Measurements from ENCODE around the gene STK11IP. TPM values are rescaled to one million over a fixed set of nuclear protein-coding genes. Genes with fewer than 3 reads are reported as not detected.
A peak's percentile ranks its signal among the peaks of the same experiment; 100 is the strongest.

The STK11IP gene
- total and polyA plus RNA-seq, 2 of the 13 experiments (the other 11 are each of a cell fraction or from before 2014, with no cell fraction given) = 12.8 to 24.0 TPM

DNA sequence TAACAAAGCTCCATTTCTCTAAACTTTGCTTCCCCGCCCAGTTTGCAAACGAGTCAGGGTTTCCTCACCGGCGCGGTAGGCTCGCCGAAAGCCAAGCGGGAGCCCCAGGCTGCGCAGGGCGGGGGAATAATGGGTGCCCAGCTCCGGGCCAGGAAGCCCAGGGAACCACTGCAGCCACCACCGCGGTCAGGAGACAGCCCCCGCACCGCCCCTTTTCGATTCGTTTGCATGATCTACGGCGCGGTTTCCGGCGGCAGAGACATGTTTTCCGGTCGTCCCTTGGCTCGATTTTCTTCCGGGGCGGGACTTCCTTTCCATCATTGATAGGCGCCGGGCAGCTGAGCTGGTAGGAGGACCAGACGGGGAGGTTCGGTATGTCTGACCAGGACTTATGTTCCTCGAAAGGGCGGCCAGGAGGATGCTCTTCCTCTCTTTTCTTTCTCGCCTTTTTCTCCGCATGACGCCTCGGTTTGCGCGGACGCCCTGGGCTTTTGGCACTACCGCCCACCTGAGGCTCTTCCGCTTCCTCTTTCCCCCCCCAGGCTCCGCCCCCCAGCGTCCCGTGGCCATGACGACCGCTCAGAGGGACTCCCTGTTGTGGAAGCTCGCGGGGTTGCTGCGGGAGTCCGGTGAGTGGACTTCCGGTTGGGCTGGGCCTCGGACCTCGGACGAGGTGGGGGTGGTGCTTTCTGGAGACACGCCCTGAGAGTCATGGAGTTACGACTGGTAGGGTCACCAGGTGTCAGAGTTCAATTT, at the start of gene STK11IP (continued):
- TF ChIP-seq ARID5B (CRISPR knock-in tag; IDR thresholded peaks at IDR 0.05) = peak; percentile 45; the same call in 1 of the 2 replicates
- TF ChIP-seq SP2 (CRISPR knock-in tag; IDR thresholded peaks at IDR 0.05) = peak; percentile 91
- no peak for TF ChIP-seq ZNF776 (CRISPR knock-in tag; IDR thresholded peaks at IDR 0.05)
- TF ChIP-seq CENPT (CRISPR knock-in tag; IDR thresholded peaks at IDR 0.05; ENCODE audit: low read depth) = no peak
- TF ChIP-seq, protein P1, sequence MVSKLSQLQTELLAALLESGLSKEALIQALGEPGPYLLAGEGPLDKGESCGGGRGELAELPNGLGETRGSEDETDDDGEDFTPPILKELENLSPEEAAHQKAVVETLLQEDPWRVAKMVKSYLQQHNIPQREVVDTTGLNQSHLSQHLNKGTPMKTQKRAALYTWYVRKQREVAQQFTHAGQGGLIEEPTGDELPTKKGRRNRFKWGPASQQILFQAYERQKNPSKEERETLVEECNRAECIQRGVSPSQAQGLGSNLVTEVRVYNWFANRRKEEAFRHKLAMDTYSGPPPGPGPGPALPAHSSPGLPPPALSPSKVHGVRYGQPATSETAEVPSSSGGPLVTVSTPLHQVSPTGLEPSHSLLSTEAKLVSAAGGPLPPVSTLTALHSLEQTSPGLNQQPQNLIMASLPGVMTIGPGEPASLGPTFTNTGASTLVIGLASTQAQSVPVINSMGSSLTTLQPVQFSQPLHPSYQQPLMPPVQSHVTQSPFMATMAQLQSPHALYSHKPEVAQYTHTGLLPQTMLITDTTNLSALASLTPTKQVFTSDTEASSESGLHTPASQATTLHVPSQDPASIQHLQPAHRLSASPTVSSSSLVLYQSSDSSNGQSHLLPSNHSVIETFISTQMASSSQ (IDR thresholded peaks at IDR 0.05; ENCODE audit: low read depth) = no peak
- TF ChIP-seq, protein P1 (CRISPR knock-in tag; IDR thresholded peaks at IDR 0.05; ENCODE audit: borderline replicate concordance) = peak; percentile 69; the same call in 1 of the 2 replicates
- TF ChIP-seq KLF6 (CRISPR knock-in tag; IDR thresholded peaks at IDR 0.05) = peak; percentile 82; the same call in 1 of the 2 replicates
- TF ChIP-seq, protein P2, sequence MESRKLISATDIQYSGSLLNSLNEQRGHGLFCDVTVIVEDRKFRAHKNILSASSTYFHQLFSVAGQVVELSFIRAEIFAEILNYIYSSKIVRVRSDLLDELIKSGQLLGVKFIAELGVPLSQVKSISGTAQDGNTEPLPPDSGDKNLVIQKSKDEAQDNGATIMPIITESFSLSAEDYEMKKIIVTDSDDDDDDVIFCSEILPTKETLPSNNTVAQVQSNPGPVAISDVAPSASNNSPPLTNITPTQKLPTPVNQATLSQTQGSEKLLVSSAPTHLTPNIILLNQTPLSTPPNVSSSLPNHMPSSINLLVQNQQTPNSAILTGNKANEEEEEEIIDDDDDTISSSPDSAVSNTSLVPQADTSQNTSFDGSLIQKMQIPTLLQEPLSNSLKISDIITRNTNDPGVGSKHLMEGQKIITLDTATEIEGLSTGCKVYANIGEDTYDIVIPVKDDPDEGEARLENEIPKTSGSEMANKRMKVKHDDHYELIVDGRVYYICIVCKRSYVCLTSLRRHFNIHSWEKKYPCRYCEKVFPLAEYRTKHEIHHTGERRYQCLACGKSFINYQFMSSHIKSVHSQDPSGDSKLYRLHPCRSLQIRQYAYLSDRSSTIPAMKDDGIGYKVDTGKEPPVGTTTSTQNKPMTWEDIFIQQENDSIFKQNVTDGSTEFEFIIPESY (CRISPR knock-in tag; IDR thresholded peaks at IDR 0.05) = peak; percentile 7; the same call in 1 of the 2 replicates
- TF ChIP-seq, protein P3, sequence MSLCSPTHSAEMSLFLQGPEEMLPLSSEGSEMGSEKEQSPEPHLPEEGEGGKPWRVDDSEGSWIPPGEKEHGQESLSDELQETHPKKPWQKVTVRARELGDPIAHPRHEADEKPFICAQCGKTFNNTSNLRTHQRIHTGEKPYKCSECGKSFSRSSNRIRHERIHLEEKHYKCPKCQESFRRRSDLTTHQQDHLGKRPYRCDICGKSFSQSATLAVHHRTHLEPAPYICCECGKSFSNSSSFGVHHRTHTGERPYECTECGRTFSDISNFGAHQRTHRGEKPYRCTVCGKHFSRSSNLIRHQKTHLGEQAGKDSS (CRISPR knock-in tag; IDR thresholded peaks at IDR 0.05; ENCODE audit: borderline replicate concordance, low read depth) = peak; percentile 39; the same call in 1 of the 2 replicates
- peak; percentile 92; the same call in 1 of the 2 replicates for TF ChIP-seq TSC22D2 (CRISPR knock-in tag; IDR thresholded peaks at IDR 0.05; ENCODE audit: borderline replicate concordance)
- TF ChIP-seq FOXO1 (CRISPR knock-in tag; IDR thresholded peaks at IDR 0.05) = peak; percentile 57
- peak; percentile 61; the same call in 1 of the 2 replicates for TF ChIP-seq ZNF557 (CRISPR knock-in tag; IDR thresholded peaks at IDR 0.05)
- peak; percentile 2; the same call in 1 of the 2 replicates for TF ChIP-seq SMC3 (IDR thresholded peaks at IDR 0.05; ENCODE audit: low read length)
- peak; percentile 66 for TF ChIP-seq NFIC (IDR thresholded peaks at IDR 0.05; ENCODE audit: low read length)
- 0 out of 2 replicates have a peak, but pooled peaks have one; percentile 44 for TF ChIP-seq HMG20B (CRISPR knock-in tag; conservative IDR thresholded peaks at IDR 0.05)
- peak; percentile 63 for TF ChIP-seq NFYB (CRISPR knock-in tag; IDR thresholded peaks at IDR 0.05)

All from HepG2 (cell line).